ENCODE results near the gene CHMP1A.
"Not testable (repeated sequence)": the region's sequence is repeated elsewhere in the genome, so short reads cannot be mapped to it uniquely, and the experiment has no call there.

Gene CHMP1A

GRCh38 chr16:89691986-89692569 lies 34.6 kb upstream of the CHMP1A start:
- no peak for DNase-seq (ENCODE audit: low read depth)

GRCh38 chr16:89691231-89691985 lies 33.9 kb upstream of the CHMP1A start:
- no peak for DNase-seq (ENCODE audit: low read depth)

GRCh38 chr16:89690392-89690901 lies 32.9 kb upstream of the CHMP1A start:
- DNase-seq (ENCODE audit: low read depth), result no peak

- DNase-seq (ENCODE audit: low read depth), result not testable (repeated sequence)
Observed at GRCh38 chr16:89689621-89690020, 32.1 kb upstream of the CHMP1A start.

- DNase-seq (ENCODE audit: low read depth), result no peak
Observed at GRCh38 chr16:89689142-89689541, 31.6 kb upstream of the CHMP1A start.

- DNase-seq (ENCODE audit: low read depth), result no peak
Observed at GRCh38 chr16:89688395-89688794, 30.9 kb upstream of the CHMP1A start.

GRCh38 chr16:89687092-89687940 lies 29.8 kb upstream of the CHMP1A start:
- DNase-seq (ENCODE audit: low read depth), result no peak

GRCh38 chr16:89686520-89687091 lies 29.1 kb upstream of the CHMP1A start, which contains the start of gene CDK10:
Gene CDK10, plus strand, starts transcription at chr16:89686689. Its CDS starts 22 bp downstream, at chr16:89686711.
- no peak for DNase-seq (ENCODE audit: low read depth)

- DNase-seq (ENCODE audit: low read depth), result no peak
Observed at GRCh38 chr16:89685916-89686315, 28.4 kb upstream of the CHMP1A start.

- DNase-seq (ENCODE audit: low read depth), result no peak
Observed at GRCh38 chr16:89678258-89678657, 20.8 kb upstream of the CHMP1A start.

- DNase-seq (ENCODE audit: low read depth), result no peak
Observed at GRCh38 chr16:89672177-89672941, 14.9 kb upstream of the CHMP1A start.

- DNase-seq (ENCODE audit: low read depth), result not testable (repeated sequence)
Observed at GRCh38 chr16:89671565-89671964, 14.1 kb upstream of the CHMP1A start.

GRCh38 chr16:89670496-89671431 lies 13.3 kb upstream of the CHMP1A start:
- DNase-seq (ENCODE audit: low read depth), result no peak

- DNase-seq (ENCODE audit: low read depth), result no peak
Observed at GRCh38 chr16:89669755-89670154, 12.2 kb upstream of the CHMP1A start.

GRCh38 chr16:89668790-89669158 lies 11.3 kb upstream of the CHMP1A start:
- DNase-seq (ENCODE audit: low read depth), result no peak

- no peak for DNase-seq (ENCODE audit: low read depth)
Observed at GRCh38 chr16:89667633-89668032, 10.1 kb upstream of the CHMP1A start.

GRCh38 chr16:89667000-89667399 lies 9.5 kb upstream of the CHMP1A start:
- not testable (repeated sequence) for DNase-seq (ENCODE audit: low read depth)

GRCh38 chr16:89664238-89664637 lies 6.7 kb upstream of the CHMP1A start:
- DNase-seq (ENCODE audit: low read depth), result not testable (repeated sequence)

GRCh38 chr16:89661215-89661614 lies 3.7 kb upstream of the CHMP1A start:
- no peak for DNase-seq (ENCODE audit: low read depth)

GRCh38 chr16:89660146-89660545 lies 2.6 kb upstream of the CHMP1A start:
- no peak for DNase-seq (ENCODE audit: low read depth)
